Caco-2 (cell line): ENCODE results near the gene ENO2. TPM values are rescaled to one million over a fixed set of nuclear protein-coding genes. Genes with fewer than 3 reads are reported as not detected.

Experiments
- BruUV-seq: library from RNA; stranded (reverse); fragments of 400-500 nt; replicated peaks from 2 replicates; lab custom pipeline; 2021; lab: Mats Ljungman, UMichigan
- CTCF ChIA-PET: fragments of 300-600 bp; sonication (Branson Sonifier 250); formaldehyde crosslinking; loops from one replicate; lab custom pipeline; 2022; ENCODE audit warnings: antibody characterized with exemption; lab: Charles Lee
- POLR2A ChIA-PET: fragments of 300-600 bp; sonication (Branson Sonifier 250); formaldehyde crosslinking; loops from one replicate; lab custom pipeline; 2022; ENCODE audit warnings: antibody characterized with exemption; lab: Charles Lee
- DNase-seq, 2 experiments: peaks; one replicate each; pipeline versions ENCODE4 v3.0.0 to v3.0.0-alpha.2; 2020 to 2022
- H3K27me3 ChIP-seq: replicated peaks from 2 replicates; pipeline ENCODE4 v1.6.0; 2011; ENCODE audit warnings: low read length; ENCODE audit not compliant: control insufficient read depth, insufficient read depth
- H3K36me3 ChIP-seq: 2 replicates; pipeline ENCODE4 v1.5.1; 2011; ENCODE audit warnings: low read length; ENCODE audit not compliant: control insufficient read depth, insufficient read depth
- H3K4me1 ChIP-seq: fragments of 250-450 bp; sonication (Bioruptor Pico); 2 replicates; pipeline ENCODE4 v1.5.1; 2020; ENCODE audit warnings: mild to moderate bottlenecking
- H3K4me3 ChIP-seq: 2 replicates; pipeline ENCODE4 v1.5.1; 2011; ENCODE audit warnings: low read depth, mild to moderate bottlenecking, control low read depth, low read length
- H3K9me3 ChIP-seq: fragments of 250-450 bp; sonication (Bioruptor Pico); 2 replicates; pipeline ENCODE4 v1.5.1; 2020; ENCODE audit warnings: mild to moderate bottlenecking, moderate library complexity
- H3K27ac Mint-ChIP-seq: one replicate; pipeline ENCODE4 v1.8.0; 2022; ENCODE audit warnings: mixed read lengths; ENCODE audit not compliant: unreplicated experiment
- H3K27me3 Mint-ChIP-seq: one replicate; pipeline ENCODE4 v1.8.0; 2022; ENCODE audit warnings: mixed read lengths; ENCODE audit not compliant: insufficient read depth, unreplicated experiment
- H3K36me3 Mint-ChIP-seq: one replicate; pipeline ENCODE4 v1.8.0; 2022; ENCODE audit warnings: mild to moderate bottlenecking, mixed read lengths; ENCODE audit not compliant: insufficient read depth, unreplicated experiment
- H3K4me1 Mint-ChIP-seq: one replicate; pipeline ENCODE4 v1.8.0; 2022; ENCODE audit warnings: low read depth, mixed read lengths; ENCODE audit not compliant: unreplicated experiment
- H3K4me3 Mint-ChIP-seq: one replicate; pipeline ENCODE4 v1.8.0; 2022; ENCODE audit warnings: mild to moderate bottlenecking, moderate library complexity, mixed read lengths; ENCODE audit not compliant: unreplicated experiment
- H3K9me3 Mint-ChIP-seq: one replicate; pipeline ENCODE4 v1.8.0; 2022; ENCODE audit warnings: mixed read lengths; ENCODE audit not compliant: unreplicated experiment
- intact Hi-C: fragments of 100-400 bp; cut with micrococcal nuclease; formaldehyde crosslinking; loops from one replicate; pipeline ENCODE4 v1.10.0; 2022; ENCODE audit not compliant: unreplicated experiment
- total RNA-seq: library from RNA; stranded (reverse); gene quantifications from 2 replicates; pipeline ENCODE4 v1.2.3, GENCODE V29; 2022
- TF ChIP-seq, protein P1 (sequence below), 2 experiments: fragments of 200-600 bp in 1 of 2; IDR thresholded peaks; 1 replicate in 1 of 2; 2 replicates in 1 of 2; pipeline versions ENCODE4 v1.5.1 to v1.8.0; 2011 to 2022; ENCODE audit warnings: antibody characterized with exemption in 1 of 2, control low read depth in 1 of 2, inconsistent platforms in 1 of 2, low read depth in 1 of 2, low read length in 1 of 2, mild to moderate bottlenecking in 1 of 2, moderate library complexity in 1 of 2; ENCODE audit not compliant: insufficient read depth in 1 of 2, severe bottlenecking in 1 of 2, unreplicated experiment in 1 of 2

ENO2 gene
- total RNA-seq, 1 experiment from 2014 or later = 23.2 TPM

DNA sequence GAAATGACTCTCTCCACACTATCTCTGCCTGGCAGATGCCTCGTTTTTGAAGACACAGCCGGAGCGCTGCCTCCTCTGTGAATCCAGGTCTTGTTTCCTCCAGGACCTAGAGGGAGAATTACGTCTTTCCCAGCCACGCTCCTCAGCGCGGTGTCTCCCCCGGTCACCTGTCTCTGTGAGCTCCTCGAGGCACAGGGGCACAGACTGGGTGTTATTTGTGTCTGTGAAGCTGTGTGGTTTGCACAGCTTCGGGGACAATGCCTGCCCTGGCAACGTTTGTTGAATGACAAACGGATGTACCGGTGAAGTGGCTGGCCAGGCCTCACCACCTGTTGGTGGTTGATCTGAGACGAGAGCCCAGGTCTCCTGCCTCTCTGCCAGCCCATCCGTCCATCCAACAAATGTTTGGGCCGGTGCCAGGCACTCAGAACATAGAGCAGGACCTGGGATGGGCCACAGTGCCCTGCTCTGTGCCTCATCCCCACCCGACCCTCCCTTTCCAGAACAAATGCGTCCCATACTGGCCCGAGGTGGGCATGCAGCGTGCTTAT is 42.8 kb downstream of the ENO2 start:
- Histone ChIP-seq H3K27me3 (no peaks in the 10 kb centered on the region), H3K4me3 (no peak overlapping the region), H3K4me1 (peaks cover 14% of the 10 kb centered on the region), H3K9me3 (no peaks in the 10 kb centered on the region), H3K36me3 (no peaks in the 10 kb centered on the region)
- Mint-ChIP-seq H3K36me3 (peaks cover 8% of the 10 kb centered on the region), H3K27me3 (no peaks in the 10 kb centered on the region), H3K4me1 (peaks cover 20% of the 10 kb centered on the region), H3K4me3 (no peak overlapping the region), H3K27ac (no peak overlapping the region), H3K9me3 (no peaks in the 10 kb centered on the region)
- no TSS peak for BruUV-seq
- ChIA-PET CTCF (interaction anchor here (0.5 to 1.7 kb wide), 3 partner anchors 11 to 59 kb away, joined by 3 to 5 read pairs (median 3); no protein-coding TSS in a partner anchor), POLR2A (interaction anchor here (1.0 kb wide), 1 partner anchor 14 kb away, joined by 3 read pairs; the partner anchor contains the start of genes C12orf57 and RNU7-1)
- intact Hi-C loops = no loop called here
- TF ChIP-seq, protein P1, sequence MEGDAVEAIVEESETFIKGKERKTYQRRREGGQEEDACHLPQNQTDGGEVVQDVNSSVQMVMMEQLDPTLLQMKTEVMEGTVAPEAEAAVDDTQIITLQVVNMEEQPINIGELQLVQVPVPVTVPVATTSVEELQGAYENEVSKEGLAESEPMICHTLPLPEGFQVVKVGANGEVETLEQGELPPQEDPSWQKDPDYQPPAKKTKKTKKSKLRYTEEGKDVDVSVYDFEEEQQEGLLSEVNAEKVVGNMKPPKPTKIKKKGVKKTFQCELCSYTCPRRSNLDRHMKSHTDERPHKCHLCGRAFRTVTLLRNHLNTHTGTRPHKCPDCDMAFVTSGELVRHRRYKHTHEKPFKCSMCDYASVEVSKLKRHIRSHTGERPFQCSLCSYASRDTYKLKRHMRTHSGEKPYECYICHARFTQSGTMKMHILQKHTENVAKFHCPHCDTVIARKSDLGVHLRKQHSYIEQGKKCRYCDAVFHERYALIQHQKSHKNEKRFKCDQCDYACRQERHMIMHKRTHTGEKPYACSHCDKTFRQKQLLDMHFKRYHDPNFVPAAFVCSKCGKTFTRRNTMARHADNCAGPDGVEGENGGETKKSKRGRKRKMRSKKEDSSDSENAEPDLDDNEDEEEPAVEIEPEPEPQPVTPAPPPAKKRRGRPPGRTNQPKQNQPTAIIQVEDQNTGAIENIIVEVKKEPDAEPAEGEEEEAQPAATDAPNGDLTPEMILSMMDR (IDR thresholded peaks at IDR 0.05; ENCODE audit: insufficient read depth in 1 of 2, low read depth in 1 of 2, low read length in 1 of 2, severe bottlenecking in 1 of 2, unreplicated experiment in 1 of 2) = no peak
- DNase-seq = no peak

GRCh38 chr12:6957741-6958608 is 43.6 kb downstream of the ENO2 start:
- Mint-ChIP-seq H3K36me3 (peaks cover 15% of the 10 kb centered on the region), H3K9me3 (no peaks in the 10 kb centered on the region), H3K4me3 (no peak overlapping the region), H3K4me1 (peaks cover 21% of the 10 kb centered on the region), H3K27me3 (no peaks in the 10 kb centered on the region), H3K27ac (no peak overlapping the region)
- TF ChIP-seq, protein P1 (IDR thresholded peaks at IDR 0.05; ENCODE audit: insufficient read depth in 1 of 2, low read depth in 1 of 2, low read length in 1 of 2, severe bottlenecking in 1 of 2, unreplicated experiment in 1 of 2) = no peak
- DNase-seq = no peak
- CTCF ChIA-PET = interaction anchor here (0.5 to 1.0 kb wide), 3 partner anchors 12 to 88 kb away, joined by 3 read pairs; no protein-coding TSS in a partner anchor
- Histone ChIP-seq H3K27me3 (no peaks in the 10 kb centered on the region), H3K4me1 (peaks cover 21% of the 10 kb centered on the region), H3K4me3 (no peak overlapping the region), H3K36me3 (no peaks in the 10 kb centered on the region), H3K9me3 (no peaks in the 10 kb centered on the region)
- intact Hi-C loops = no loop called here
- POLR2A ChIA-PET = interaction anchor here (9.3 kb wide), 1 partner anchor 13 kb away, joined by 237 read pairs; the partner anchor contains the start of genes C12orf57 and RNU7-1
- BruUV-seq = no TSS peak

GRCh38 chr12:6958609-6959057 is 44.3 kb downstream of the ENO2 start:
- Mint-ChIP-seq H3K4me3 (no peak overlapping the region), H3K27ac (no peak overlapping the region), H3K36me3 (peaks cover 22% of the 10 kb centered on the region), H3K27me3 (no peaks in the 10 kb centered on the region), H3K9me3 (no peaks in the 10 kb centered on the region), H3K4me1 (peaks cover 21% of the 10 kb centered on the region)
- DNase-seq = no peak
- Histone ChIP-seq H3K27me3 (no peaks in the 10 kb centered on the region), H3K4me3 (no peak overlapping the region), H3K4me1 (peaks cover 21% of the 10 kb centered on the region), H3K36me3 (no peaks in the 10 kb centered on the region), H3K9me3 (no peaks in the 10 kb centered on the region)
- POLR2A ChIA-PET = interaction anchor here (9.3 kb wide), 1 partner anchor 13 kb away, joined by 237 read pairs; the partner anchor contains the start of genes C12orf57 and RNU7-1
- intact Hi-C loops = no loop called here
- no TSS peak for BruUV-seq
- TF ChIP-seq, protein P1 (IDR thresholded peaks at IDR 0.05; ENCODE audit: insufficient read depth in 1 of 2, low read depth in 1 of 2, low read length in 1 of 2, severe bottlenecking in 1 of 2, unreplicated experiment in 1 of 2) = no peak
- CTCF ChIA-PET = interaction anchor here (0.9 to 8.6 kb wide), 2 partner anchors 13 to 89 kb away, joined by 3 to 241 read pairs; partner anchors contain the start of genes C12orf57 and RNU7-1
